HG03196 (cell line): ENCODE measurements around the gene FBXO45.
"Not testable (repeated sequence)": the region's sequence is repeated elsewhere in the genome, so short reads cannot be mapped to it uniquely, and the experiment has no call there.

ENCODE experiments used
- ATAC-seq: cut with Tn5 transposase; IDR thresholded peaks from one replicate; pipeline ENCODE4 v1.9.1; 2021; ENCODE audit not compliant: unreplicated experiment

The FBXO45 gene

GRCh38 chr3:196568246-196569002, at the start of gene FBXO45, which contains the start of gene WDR53:
FBXO45 (plus strand) TSS chr3:196568660; CDS start chr3:196568985, 325 bp downstream.
WDR53 (minus strand) TSS chr3:196568554; CDS start chr3:196561475, 7,079 bp downstream.
- ATAC-seq, result peak; percentile 92

GRCh38 chr3:196518966-196519717, 49.3 kb upstream of the FBXO45 start:
- ATAC-seq, result no peak

GRCh38 chr3:196519718-196520082, 48.8 kb upstream of the FBXO45 start:
- ATAC-seq, result no peak

- ATAC-seq, result not testable (repeated sequence)
Observed at GRCh38 chr3:196521291-196521690, 47.2 kb upstream of the FBXO45 start.

- ATAC-seq, result no peak
Observed at GRCh38 chr3:196523841-196524240, 44.6 kb upstream of the FBXO45 start.

- ATAC-seq, result no peak
Observed at GRCh38 chr3:196524527-196524926, 43.9 kb upstream of the FBXO45 start.

- ATAC-seq, result no peak
Observed at GRCh38 chr3:196525141-196525540, 43.3 kb upstream of the FBXO45 start.

- ATAC-seq, result peak; percentile 82
Observed at GRCh38 chr3:196528639-196529233, 39.7 kb upstream of the FBXO45 start.

- ATAC-seq, result no peak
Observed at GRCh38 chr3:196531418-196531817, 37.0 kb upstream of the FBXO45 start.

- ATAC-seq, result no peak
Observed at GRCh38 chr3:196533260-196533681, 35.2 kb upstream of the FBXO45 start.

- ATAC-seq, result no peak
Observed at GRCh38 chr3:196537319-196537984, 31.0 kb upstream of the FBXO45 start.

- no peak for ATAC-seq
Observed at GRCh38 chr3:196541684-196542445, 26.6 kb upstream of the FBXO45 start.

GRCh38 chr3:196544491-196544992, 23.9 kb upstream of the FBXO45 start:
- no peak for ATAC-seq

GRCh38 chr3:196546537-196546936, 21.9 kb upstream of the FBXO45 start:
- no peak for ATAC-seq

- no peak for ATAC-seq
Observed at GRCh38 chr3:196547067-196547466, 21.4 kb upstream of the FBXO45 start.

GRCh38 chr3:196549312-196549711, 19.1 kb upstream of the FBXO45 start:
- not testable (repeated sequence) for ATAC-seq

- not testable (repeated sequence) for ATAC-seq
Observed at GRCh38 chr3:196550172-196550571, 18.3 kb upstream of the FBXO45 start.

- ATAC-seq, result no peak
Observed at GRCh38 chr3:196552253-196552652, 16.2 kb upstream of the FBXO45 start.

- ATAC-seq, result no peak
Observed at GRCh38 chr3:196553551-196553950, 14.9 kb upstream of the FBXO45 start.

GRCh38 chr3:196554205-196554604, 14.3 kb upstream of the FBXO45 start:
- no peak for ATAC-seq
